ENCODE measurements around the gene PNLIPRP2. TPM values are rescaled to one million over a fixed set of nuclear protein-coding genes. Genes with fewer than 3 reads are reported as not detected.

PNLIPRP2 gene
- not detected in 2 replicates for total RNA-seq

GRCh38 chr10:116620423-116621400, at the start of gene PNLIPRP2:
Gene PNLIPRP2 (plus strand): TSS chr10:116620953.

DNA sequence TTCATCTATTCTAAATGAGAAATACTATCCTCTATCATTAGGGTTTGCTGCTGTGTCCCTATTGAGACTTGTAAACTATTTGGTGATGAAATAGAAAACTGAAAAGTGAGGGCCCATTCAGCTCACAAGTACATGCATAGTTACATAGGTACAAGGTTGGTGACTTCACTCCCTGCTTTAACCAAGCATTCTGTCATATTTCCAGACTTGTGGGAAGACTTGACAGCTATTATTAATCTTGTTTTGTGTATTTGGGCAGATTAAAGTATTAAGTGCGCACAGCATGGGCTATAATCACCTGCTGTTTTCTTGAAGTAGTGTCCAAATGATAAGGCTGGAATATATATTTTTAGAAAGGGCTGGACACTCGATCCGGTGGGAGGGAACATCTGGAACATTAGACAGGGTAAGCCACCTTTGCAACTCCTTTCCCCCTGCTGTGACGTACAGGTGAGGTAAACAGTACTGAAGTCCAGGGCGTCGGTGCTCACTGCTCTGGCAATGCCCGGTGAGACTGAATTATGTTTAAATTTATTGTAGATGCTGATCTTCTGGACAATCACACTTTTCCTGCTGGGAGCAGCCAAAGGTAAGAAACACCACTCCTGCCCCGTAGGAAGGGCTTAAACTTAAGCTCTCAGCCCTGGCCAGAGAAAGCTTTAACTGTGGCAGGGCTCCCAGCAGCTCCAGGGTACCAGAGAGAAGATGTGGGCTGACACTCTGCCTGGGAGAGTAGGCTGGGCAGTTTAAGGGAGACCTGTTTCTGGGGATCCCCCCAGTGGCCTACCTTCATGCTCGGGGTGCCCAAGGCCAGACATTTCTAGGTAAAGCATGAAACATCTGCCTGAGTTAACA, 29.9 kb upstream of the PNLIPRP2 start, which contains the start of gene PNLIPRP1:
Gene PNLIPRP1 (plus strand): TSS at position 370 of the 855 bp plus-strand sequence. CDS start 171 bp downstream, at position 541.

Other genes with a start within 250 kb of the PNLIPRP2 start
- gene PNLIPRP3, start 193.1 kb upstream of the PNLIPRP2 start, total RNA-seq = not detected in 2 replicates
- gene PNLIP, start 75.0 kb upstream of the PNLIPRP2 start, total RNA-seq = not detected in 2 replicates
- not detected in 2 replicates for gene PNLIPRP1, start 30.0 kb upstream of the PNLIPRP2 start, total RNA-seq
- gene HSPA12A, start 121.6 kb downstream of the PNLIPRP2 start, total RNA-seq = 1.7 and 4.3 TPM in 2 replicates
- gene ENO4, start 228.5 kb downstream of the PNLIPRP2 start, total RNA-seq = 0.39 TPM in 1 of 2 replicates, not detected in the other